Measurements from ENCODE around the gene RNASEH2A. TPM values are rescaled to one million over a fixed set of nuclear protein-coding genes. Genes with fewer than 3 reads are reported as not detected.
A peak's percentile ranks its signal among the peaks of the same experiment; 100 is the strongest.
"Not testable (repeated sequence)": the region's sequence is repeated elsewhere in the genome, so short reads cannot be mapped to it uniquely, and the experiment has no call there.

RNASEH2A gene
- total RNA-seq, 1 donor from 2014 or later = 10.8 TPM

GRCh38 chr19:12843328-12843727 lies 36.9 kb downstream of the RNASEH2A start:
- DNase-seq (ENCODE audit: extremely low spot score in 2 of 2) = no peak
- intact Hi-C loops (cut with DNase I) = no loop called here
- peaks cover 25% of the 10 kb centered on the region for H3K27me3 ChIP-seq
- no peak for TF ChIP-seq POLR2A (IDR thresholded peaks at IDR 0.05)
- no peak overlapping the region for H3K4me3 ChIP-seq
- no peaks in the 10 kb centered on the region for H3K36me3 ChIP-seq
- H3K4me1 ChIP-seq = peaks cover 22% of the 10 kb centered on the region
- H3K27ac ChIP-seq = no peak overlapping the region
- H3K9me3 ChIP-seq = no peaks in the 10 kb centered on the region

- Histone ChIP-seq H3K9me3 (no peaks in the 10 kb centered on the region), H3K36me3 (no peaks in the 10 kb centered on the region), H3K4me3 (no peak overlapping the region), H3K27ac (no peak overlapping the region), H3K27me3 (peaks cover 18% of the 10 kb centered on the region), H3K4me1 (peaks cover 13% of the 10 kb centered on the region)
- TF ChIP-seq POLR2A (IDR thresholded peaks at IDR 0.05) (no peak), CTCF (IDR thresholded peaks at IDR 0.05) (no peak), POLR2AphosphoS5 (IDR thresholded peaks at IDR 0.05; ENCODE audit: insufficient read depth in 1 of 2, low read depth in 1 of 2) (no peak)
- intact Hi-C loops (cut with DNase I) = loop anchor here (2.0 kb wide), 1 partner anchor 73 kb away; no protein-coding TSS in a partner anchor
- DNase-seq (ENCODE audit: extremely low spot score in 2 of 2) = no peak
Measured at GRCh38 chr19:12843999-12844732, 37.8 kb downstream of the RNASEH2A start.

GRCh38 chr19:12846613-12847012 lies 40.2 kb downstream of the RNASEH2A start:
- intact Hi-C loops (cut with DNase I); H3K36me3 ChIP-seq; DNase-seq (ENCODE audit: extremely low spot score in 2 of 2); H3K4me3 ChIP-seq; H3K27ac ChIP-seq; H3K27me3 ChIP-seq; H3K9me3 ChIP-seq: not testable (repeated sequence)
- H3K4me1 ChIP-seq = peaks cover 12% of the 10 kb centered on the region

GRCh38 chr19:12847159-12848139 lies 41.1 kb downstream of the RNASEH2A start:
- no peak for DNase-seq (ENCODE audit: extremely low spot score in 2 of 2)
- Histone ChIP-seq H3K36me3 (no peaks in the 10 kb centered on the region), H3K27ac (no peak overlapping the region), H3K9me3 (no peaks in the 10 kb centered on the region), H3K4me1 (peaks cover 12% of the 10 kb centered on the region), H3K4me3 (peak overlapping the region; percentile 20 to 33), H3K27me3 (no peaks in the 10 kb centered on the region)
- intact Hi-C loops (cut with DNase I) = no loop called here
- TF ChIP-seq POLR2AphosphoS5 (IDR thresholded peaks at IDR 0.05; ENCODE audit: insufficient read depth in 1 of 2, low read depth in 1 of 2) (peak; percentile 52 to 57), POLR2A (IDR thresholded peaks at IDR 0.05) (no peak), CTCF (IDR thresholded peaks at IDR 0.05) (peak; percentile 96 to 100 (median 97))

GRCh38 chr19:12856653-12857052 lies 50.3 kb downstream of the RNASEH2A start:
- TF ChIP-seq POLR2A (IDR thresholded peaks at IDR 0.05) = no peak
- no peak for TF ChIP-seq CTCF (IDR thresholded peaks at IDR 0.05)
- TF ChIP-seq POLR2AphosphoS5 (IDR thresholded peaks at IDR 0.05; ENCODE audit: insufficient read depth in 1 of 2, low read depth in 1 of 2) = no peak
- no peak overlapping the region for H3K27ac ChIP-seq
- intact Hi-C loops (cut with DNase I) = no loop called here
- no peaks in the 10 kb centered on the region for H3K27me3 ChIP-seq
- no peak overlapping the region for H3K4me3 ChIP-seq
- no peaks in the 10 kb centered on the region for H3K36me3 ChIP-seq
- H3K4me1 ChIP-seq = no peaks in the 10 kb centered on the region
- DNase-seq (ENCODE audit: extremely low spot score in 2 of 2) = no peak
- H3K9me3 ChIP-seq = no peaks in the 10 kb centered on the region
